B cell (primary cell): ENCODE results near the gene LSM3.

Experiments used
- EZH2 ChIP-seq: IDR thresholded peaks from 2 replicates; pipeline ENCODE4 v1.6.1; 2012; ENCODE audit warnings: borderline replicate concordance, low read depth, mild to moderate bottlenecking, moderate library complexity, low read length; ENCODE audit not compliant: insufficient read depth, poor library complexity, severe bottlenecking
- TF ChIP-seq, protein P1 (sequence below): fragments of 200-600 bp; IDR thresholded peaks from one replicate; pipeline ENCODE4 v1.8.0; 2022; ENCODE audit warnings: antibody characterized with exemption, mild to moderate bottlenecking

DNA sequence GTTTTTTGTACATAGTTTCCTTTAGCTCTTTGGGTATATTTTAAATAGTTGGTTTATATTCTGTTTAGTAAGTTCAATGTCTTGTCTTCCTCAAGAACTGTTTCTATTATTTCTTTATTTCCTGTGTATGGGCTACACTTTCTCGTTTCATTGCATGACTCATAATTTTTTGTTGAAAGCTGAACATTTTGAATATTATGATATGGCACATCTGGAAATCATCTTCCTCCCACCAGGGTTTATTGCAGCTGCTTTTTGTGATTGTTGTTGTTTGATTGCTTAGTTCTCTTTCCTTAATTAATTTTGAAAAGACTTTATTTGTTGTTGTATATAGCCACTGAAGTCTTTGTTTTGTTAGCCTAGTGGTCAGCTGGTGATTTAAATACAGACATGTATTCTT lies 43.8 kb downstream of the LSM3 start:
- TF ChIP-seq, protein P1, sequence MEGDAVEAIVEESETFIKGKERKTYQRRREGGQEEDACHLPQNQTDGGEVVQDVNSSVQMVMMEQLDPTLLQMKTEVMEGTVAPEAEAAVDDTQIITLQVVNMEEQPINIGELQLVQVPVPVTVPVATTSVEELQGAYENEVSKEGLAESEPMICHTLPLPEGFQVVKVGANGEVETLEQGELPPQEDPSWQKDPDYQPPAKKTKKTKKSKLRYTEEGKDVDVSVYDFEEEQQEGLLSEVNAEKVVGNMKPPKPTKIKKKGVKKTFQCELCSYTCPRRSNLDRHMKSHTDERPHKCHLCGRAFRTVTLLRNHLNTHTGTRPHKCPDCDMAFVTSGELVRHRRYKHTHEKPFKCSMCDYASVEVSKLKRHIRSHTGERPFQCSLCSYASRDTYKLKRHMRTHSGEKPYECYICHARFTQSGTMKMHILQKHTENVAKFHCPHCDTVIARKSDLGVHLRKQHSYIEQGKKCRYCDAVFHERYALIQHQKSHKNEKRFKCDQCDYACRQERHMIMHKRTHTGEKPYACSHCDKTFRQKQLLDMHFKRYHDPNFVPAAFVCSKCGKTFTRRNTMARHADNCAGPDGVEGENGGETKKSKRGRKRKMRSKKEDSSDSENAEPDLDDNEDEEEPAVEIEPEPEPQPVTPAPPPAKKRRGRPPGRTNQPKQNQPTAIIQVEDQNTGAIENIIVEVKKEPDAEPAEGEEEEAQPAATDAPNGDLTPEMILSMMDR, result no peak
- no peak for TF ChIP-seq EZH2
